Keratinocyte (primary cell): Measurements from ENCODE around the gene TIGAR.

Experiments
- CTCF ChIP-seq, 3 experiments: IDR thresholded peaks in 1 of 3; conservative IDR thresholded peaks in 1 of 3; optimal IDR thresholded peaks in 1 of 3; 2 replicates in 2 of 3; 3 replicates in 1 of 3; pipeline versions ENCODE3 to v1.5.1; 2011; ENCODE audit warnings: low read length in 3 of 3, mild to moderate bottlenecking in 3 of 3, moderate library complexity in 2 of 3, control low read depth in 1 of 3, inconsistent platforms in 1 of 3; ENCODE audit not compliant: insufficient read depth in 2 of 3; ENCODE audit errors: extremely low read depth in 1 of 3
- EZH2 ChIP-seq: IDR thresholded peaks from one replicate; pipeline ENCODE4 v1.6.1; 2012; ENCODE audit warnings: inconsistent platforms, mild to moderate bottlenecking, low read length, moderate library complexity

GRCh38 chr12:4401117-4401516, 80.1 kb downstream of the TIGAR start:
- TF ChIP-seq EZH2 (no peak), CTCF (optimal IDR thresholded peaks at IDR 0.05 in 1 of 3, IDR thresholded peaks at IDR 0.05 in 1 of 3, conservative IDR thresholded peaks at IDR 0.05 in 1 of 3; ENCODE audit: extremely low read depth in 1 of 3, insufficient read depth in 2 of 3, low read length in 3 of 3) (no peak)
